ENCODE results near the gene GKAP1.
A peak's percentile ranks its signal among the peaks of the same experiment; 100 is the strongest.
"Not testable (repeated sequence)": the region's sequence is repeated elsewhere in the genome, so short reads cannot be mapped to it uniquely, and the experiment has no call there.

The GKAP1 gene

DNA sequence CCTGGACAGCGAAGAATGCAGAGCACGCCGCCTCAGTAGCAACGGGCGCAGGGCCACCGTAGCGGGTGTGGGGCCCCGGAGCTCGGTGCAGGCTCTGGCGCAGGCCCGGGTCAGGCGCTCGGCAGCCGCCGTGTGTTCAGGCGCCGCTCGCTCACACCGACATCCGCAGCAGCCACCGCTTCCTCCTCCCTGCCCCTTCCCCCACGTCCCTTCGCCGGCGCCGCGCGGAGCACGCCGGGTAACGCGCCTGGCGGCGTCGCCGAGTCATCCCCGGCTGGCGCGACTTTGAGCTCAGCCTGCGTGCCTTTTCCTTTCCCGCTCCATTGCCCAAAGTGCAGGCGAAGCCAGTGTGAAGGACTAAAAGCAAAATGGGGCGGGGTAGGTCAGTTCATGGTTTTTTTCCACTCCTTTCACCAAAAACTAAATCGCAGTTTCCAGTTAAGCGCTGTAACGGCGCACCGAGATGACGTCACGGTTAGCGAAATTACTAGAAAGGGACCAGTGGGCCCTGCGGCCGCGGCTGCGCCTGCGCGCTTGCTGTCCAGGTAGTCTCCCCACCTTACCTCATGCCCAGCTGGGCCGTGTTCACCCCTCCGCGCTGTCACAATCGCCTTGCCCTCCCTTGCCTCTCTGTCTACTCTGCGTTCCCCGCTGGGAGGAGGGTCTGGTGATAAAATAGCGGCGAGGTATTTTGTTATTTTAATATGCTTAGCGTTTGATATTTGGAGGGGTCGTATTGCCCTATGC lies 109.6 kb downstream of the GKAP1 start, which contains the start of gene UBQLN1:
Gene UBQLN1 (minus strand): TSS at position 191 of the 747 bp plus-strand sequence. CDS start 279 bp downstream, outside the sequence.
- ChIA-PET POLR2A (ENCODE audit: low non-redundant PET) (no interaction called here), CTCF (interaction anchor here (0.5 to 1.2 kb wide), 6 partner anchors 18 to 114 kb away, joined by 3 to 6 read pairs (median 4); no protein-coding TSS in a partner anchor)
- TF ChIP-seq, protein P1, sequence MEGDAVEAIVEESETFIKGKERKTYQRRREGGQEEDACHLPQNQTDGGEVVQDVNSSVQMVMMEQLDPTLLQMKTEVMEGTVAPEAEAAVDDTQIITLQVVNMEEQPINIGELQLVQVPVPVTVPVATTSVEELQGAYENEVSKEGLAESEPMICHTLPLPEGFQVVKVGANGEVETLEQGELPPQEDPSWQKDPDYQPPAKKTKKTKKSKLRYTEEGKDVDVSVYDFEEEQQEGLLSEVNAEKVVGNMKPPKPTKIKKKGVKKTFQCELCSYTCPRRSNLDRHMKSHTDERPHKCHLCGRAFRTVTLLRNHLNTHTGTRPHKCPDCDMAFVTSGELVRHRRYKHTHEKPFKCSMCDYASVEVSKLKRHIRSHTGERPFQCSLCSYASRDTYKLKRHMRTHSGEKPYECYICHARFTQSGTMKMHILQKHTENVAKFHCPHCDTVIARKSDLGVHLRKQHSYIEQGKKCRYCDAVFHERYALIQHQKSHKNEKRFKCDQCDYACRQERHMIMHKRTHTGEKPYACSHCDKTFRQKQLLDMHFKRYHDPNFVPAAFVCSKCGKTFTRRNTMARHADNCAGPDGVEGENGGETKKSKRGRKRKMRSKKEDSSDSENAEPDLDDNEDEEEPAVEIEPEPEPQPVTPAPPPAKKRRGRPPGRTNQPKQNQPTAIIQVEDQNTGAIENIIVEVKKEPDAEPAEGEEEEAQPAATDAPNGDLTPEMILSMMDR (conservative IDR thresholded peaks at IDR 0.05; ENCODE audit: low read depth) = no peak
- H3K27ac ChIP-seq = peak within 1 kb of the TSS; percentile 97
- DNase-seq (ENCODE audit: low spot score) = peak; percentile 98

DNA sequence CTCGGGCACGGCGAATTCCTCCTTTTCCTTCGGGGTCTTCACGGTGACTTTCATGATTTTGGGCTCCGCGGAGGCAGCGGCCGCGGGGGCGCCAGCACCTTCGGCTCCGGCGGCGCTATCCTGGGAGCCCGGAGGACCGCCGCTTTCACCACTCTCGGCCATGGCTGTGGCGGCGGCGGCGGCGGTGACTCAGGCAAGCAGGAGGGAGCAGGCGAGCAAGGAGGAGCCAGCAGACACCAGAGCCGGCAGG lies 110.1 kb downstream of the GKAP1 start:
- ChIA-PET CTCF (no interaction called here), POLR2A (ENCODE audit: low non-redundant PET) (no interaction called here)
- peak; percentile 79 for DNase-seq (ENCODE audit: low spot score)
- H3K27ac ChIP-seq = peak overlapping the region; percentile 97
- TF ChIP-seq, protein P1 (conservative IDR thresholded peaks at IDR 0.05; ENCODE audit: low read depth) = no peak

DNA sequence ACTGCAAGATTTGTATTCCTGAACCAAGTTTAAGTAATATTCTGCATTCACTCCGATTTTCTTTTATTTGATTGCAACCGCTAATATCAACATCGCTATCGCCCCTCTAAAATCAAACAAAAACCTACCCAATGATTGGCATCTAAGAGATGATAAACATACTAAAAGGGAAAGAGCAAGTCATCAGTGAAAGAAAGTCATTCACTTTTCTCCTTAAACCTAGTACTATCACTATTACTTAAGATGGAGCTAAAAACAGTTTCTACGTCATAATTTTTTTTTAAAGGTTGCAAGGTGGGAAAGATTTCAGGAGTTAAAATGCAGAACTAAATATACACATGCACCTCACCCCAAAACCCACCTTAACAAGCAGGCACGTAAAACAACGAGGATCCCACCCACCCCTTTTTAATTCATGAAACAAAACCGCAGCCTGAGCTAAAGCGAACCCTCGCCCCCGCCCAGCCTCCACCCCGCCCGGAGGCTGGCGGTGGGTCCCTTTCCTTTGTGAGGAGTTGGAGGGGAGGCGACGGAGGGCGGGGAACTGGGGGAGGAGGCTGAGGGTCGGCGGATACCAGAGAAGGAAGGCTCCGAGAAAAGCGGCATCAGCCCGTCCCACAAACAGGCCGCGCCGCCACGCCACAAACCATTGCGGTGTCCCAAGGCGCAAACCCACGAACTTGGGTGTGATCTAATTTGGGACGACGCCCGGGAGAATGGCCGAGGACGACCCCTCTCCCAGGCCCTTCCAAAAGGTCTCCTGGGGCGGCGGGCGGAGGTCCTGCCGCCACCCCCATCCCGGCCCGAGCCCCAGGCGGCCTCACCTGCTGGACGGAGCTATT lies 110.7 kb downstream of the GKAP1 start:
- ChIA-PET CTCF (no interaction called here), POLR2A (ENCODE audit: low non-redundant PET) (interaction anchor here (0.8 kb wide), 1 partner anchor 84 kb away, joined by 3 read pairs; the partner anchor contains the start of gene IDNK)
- DNase-seq (ENCODE audit: low spot score) = no peak
- TF ChIP-seq, protein P1 (conservative IDR thresholded peaks at IDR 0.05; ENCODE audit: low read depth) = no peak
- H3K27ac ChIP-seq = peak overlapping the region; percentile 97

DNA sequence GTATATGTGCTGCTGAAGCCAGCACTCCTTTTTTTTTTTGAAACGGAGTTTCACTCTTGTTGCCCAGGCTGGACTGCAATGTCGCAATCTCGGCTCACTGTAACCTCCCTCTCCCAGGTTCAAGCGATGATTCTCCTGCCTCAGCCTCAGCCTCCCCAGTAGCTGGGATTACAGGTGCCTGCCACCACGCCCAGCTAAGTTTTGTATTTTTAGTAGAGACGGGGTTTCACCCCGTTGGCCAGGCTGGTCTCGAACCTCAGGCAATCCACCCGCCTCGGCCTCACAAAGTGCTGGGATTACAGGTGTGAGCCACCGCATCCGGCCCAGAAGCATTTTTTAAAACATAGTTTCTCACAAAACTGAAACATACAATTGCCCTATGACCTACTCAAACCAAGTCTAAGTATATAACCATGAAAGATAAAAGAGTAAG lies 112.3 kb downstream of the GKAP1 start:
- DNase-seq (ENCODE audit: low spot score); H3K27ac ChIP-seq; CTCF ChIA-PET: not testable (repeated sequence)
- POLR2A ChIA-PET (ENCODE audit: low non-redundant PET) = interaction anchor here (0.7 kb wide), 1 partner anchor 14 kb away, joined by 3 read pairs; no protein-coding TSS in a partner anchor

DNA sequence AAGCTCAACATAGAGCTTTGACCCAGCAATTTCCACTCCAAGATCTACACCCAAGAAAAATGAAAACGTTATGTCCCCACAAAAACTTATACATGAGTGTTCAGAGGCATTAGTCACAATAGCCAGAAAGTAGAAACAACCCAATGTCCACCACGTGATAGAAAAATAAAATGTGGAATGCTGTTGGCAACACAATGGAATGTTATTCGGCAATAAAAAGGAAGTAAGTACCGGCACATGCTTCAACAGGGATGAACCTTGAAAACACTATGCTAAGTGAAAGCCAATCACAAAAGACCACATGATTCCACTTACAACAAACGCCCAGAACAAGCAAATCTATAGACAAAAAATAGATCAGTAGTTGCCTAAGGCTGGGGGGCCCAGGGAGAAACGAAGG lies 115.8 kb downstream of the GKAP1 start:
- POLR2A ChIA-PET (ENCODE audit: low non-redundant PET) = no interaction called here
- CTCF ChIA-PET = no interaction called here

DNA sequence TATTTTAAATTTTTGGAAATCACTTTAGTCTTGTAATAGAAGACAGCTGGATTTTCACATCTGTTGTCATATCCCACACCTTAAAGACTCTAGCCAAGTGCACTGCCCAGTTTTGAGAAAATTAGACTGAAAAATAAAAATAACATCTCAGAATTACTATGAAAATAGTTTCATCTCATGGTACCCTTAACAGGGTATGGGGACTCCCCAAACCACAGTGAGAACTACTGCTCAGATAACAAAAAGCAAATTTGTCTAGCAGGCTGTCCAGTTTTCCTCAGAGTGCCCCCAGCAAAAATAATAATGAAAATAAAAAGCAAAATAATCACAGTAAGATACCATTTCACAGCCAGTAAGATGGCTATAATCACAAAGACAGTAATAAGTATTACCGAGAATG lies 116.3 kb downstream of the GKAP1 start:
- DNase-seq (ENCODE audit: low spot score) = no peak
- no peak overlapping the region for H3K27ac ChIP-seq
- TF ChIP-seq, protein P1 (conservative IDR thresholded peaks at IDR 0.05; ENCODE audit: low read depth) = no peak
- ChIA-PET POLR2A (ENCODE audit: low non-redundant PET) (no interaction called here), CTCF (no interaction called here)

More for the DNA sequence above, 115.8 kb downstream of the GKAP1 start:
- DNase-seq (ENCODE audit: low spot score) = peak; percentile 57
- H3K27ac ChIP-seq = no peak overlapping the region
- TF ChIP-seq, protein P1 (conservative IDR thresholded peaks at IDR 0.05; ENCODE audit: low read depth) = no peak

DNA sequence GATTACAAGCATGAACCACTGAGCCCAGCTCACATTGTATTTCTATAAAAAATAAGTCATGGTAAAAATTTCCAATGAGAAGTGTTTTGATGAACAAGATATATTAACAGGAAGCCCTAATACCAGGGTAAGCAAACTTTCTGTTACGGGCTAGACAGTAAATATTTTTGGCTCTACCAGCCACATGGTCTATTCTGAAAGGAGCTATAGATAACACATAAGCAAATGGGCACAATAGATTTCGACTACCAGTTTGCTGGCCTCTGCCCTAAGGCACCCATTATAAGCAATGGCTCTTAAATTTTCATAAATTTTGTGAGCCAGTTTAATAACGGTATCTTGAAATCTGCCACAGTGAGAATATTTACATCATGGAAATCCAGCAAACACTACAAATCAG lies 118.0 kb downstream of the GKAP1 start:
- CTCF ChIA-PET = no interaction called here
- POLR2A ChIA-PET (ENCODE audit: low non-redundant PET) = no interaction called here
- no peak overlapping the region for H3K27ac ChIP-seq
- DNase-seq (ENCODE audit: low spot score) = no peak
- TF ChIP-seq, protein P1 (conservative IDR thresholded peaks at IDR 0.05; ENCODE audit: low read depth) = no peak
